ENCODE results near the gene MFSD6L.

The MFSD6L gene

GRCh38 chr17:8793649-8794048 lies 5.5 kb downstream of the MFSD6L start:
- no peak for DNase-seq (ENCODE audit: low read depth)

DNA sequence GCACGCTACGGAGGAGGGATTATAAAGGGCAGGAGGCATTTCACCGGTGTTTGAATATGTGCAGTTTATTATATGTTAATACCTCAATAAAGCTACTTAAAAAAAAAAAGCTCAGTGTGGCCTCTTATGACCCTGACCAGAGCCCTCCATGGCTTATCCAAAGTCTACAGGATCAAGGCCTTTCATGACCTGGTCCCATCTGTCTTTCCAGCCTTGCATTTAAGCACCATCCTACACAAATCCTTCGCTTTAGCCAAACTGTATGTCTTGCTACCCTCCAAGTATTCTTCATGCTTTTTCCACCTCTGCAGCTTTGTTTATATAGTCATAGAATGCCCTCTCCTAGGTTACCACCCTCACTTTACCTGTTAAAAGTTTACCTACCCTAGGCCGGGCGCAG lies 6.5 kb downstream of the MFSD6L start:
- no peak for DNase-seq (ENCODE audit: low read depth)

DNA sequence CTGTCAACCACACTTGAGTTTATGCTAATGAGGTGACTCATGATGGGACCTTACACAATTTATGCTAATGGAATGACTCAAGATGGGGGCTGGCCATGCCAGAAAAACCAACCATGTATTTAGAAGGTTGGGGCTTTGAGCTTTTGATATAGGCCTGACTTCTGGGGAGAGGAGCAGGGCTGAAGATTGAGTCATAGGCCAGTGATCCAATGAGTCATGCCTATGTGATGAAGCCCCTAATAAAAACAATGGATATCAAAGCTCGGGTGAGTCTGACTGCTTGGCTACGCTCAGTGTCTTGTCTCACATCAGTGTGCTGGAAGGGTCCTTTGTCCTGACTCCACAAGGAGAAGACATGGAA lies 7.3 kb downstream of the MFSD6L start:
- no peak for DNase-seq (ENCODE audit: low read depth)

- DNase-seq (ENCODE audit: low read depth) = no peak
These were observed 7.8 kb downstream of the MFSD6L start for GRCh38 chr17:8791248-8791909.

DNA sequence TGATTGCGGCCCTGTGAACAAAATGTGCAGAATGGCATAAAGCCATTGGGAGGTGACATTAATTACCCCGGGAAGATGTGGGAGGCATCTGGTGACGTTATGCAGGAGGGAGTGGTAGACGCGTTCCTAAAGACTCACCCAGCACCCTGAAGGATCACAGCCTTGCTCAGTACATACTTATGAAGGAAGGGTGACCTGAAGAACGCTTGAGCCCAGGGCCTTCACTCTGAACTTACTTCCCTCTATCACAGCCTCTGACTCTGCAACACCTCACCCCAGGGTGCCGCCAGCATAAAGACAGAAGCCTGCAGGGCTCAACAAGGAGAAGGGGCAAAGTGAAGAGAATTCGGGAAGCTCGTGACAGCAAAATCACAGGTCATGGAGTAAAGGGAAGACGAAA lies 9.4 kb downstream of the MFSD6L start:
- DNase-seq (ENCODE audit: low read depth) = no peak

DNA sequence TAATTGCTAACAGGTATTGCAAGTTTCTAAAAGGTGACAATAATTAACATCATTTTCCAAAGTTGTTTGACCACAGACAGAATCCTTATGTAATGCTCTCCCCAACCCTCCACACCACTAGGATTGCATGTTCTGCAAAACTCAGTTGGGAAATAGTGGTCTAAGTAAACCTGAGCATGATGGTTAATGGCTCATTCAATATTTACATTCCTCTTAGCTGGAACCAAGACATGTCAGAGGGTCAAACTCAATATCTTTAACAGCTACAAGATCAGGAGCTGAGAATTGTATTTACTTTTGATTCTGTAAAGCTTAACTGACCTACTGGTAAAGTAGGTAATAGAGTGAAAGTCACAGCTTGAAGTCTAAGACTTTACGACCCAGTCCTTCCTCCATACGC lies 10.2 kb downstream of the MFSD6L start:
- no peak for DNase-seq (ENCODE audit: low read depth)

- DNase-seq (ENCODE audit: low read depth) = peak; percentile 48
These were observed 13.4 kb downstream of the MFSD6L start for GRCh38 chr17:8785547-8786413.

DNA sequence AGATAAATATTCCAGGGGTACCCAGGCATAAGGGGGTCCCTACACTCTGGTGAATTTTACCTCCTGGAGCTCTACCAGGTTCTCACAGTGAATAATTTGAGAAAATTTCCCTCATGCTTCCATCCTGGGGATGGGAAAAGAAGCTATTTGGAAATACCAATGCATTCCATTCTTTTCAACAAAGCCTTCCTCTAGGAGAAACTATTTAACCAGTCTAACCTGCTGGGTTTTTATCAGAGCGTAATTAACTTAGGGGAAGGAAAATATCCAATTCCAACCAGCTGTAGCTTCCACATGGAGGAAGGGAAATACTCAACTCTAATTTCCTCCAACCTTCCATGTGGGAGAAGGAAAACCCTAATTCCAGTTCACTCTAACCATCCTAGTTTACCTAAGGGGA lies 17.0 kb downstream of the MFSD6L start:
- no peak for DNase-seq (ENCODE audit: low read depth)

- no peak for DNase-seq (ENCODE audit: low read depth)
These were observed 17.4 kb downstream of the MFSD6L start for GRCh38 chr17:8781776-8782175.

GRCh38 chr17:8776881-8777280 lies 22.3 kb downstream of the MFSD6L start:
- DNase-seq (ENCODE audit: low read depth) = no peak

DNA sequence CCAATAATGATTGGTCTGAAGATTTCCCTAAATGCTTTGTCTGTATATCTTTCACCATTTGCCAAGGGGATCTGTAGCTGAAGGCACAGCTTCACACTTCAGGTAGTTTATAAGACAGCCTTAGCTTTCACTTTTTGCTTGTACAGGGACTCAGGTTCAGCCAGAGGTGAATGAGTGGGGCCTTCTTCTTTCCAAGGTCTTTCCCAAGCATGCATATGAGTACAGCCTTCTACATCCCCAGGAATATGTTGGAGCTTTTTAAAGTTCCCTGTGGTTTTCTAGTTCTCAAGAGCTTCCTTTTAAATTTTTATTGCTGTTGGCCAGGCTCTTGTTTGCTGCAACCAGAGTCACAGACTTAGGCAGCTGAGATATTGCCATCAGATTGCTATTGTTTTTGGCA lies 22.9 kb downstream of the MFSD6L start:
- DNase-seq (ENCODE audit: low read depth) = no peak

GRCh38 chr17:8766731-8767130 lies 32.4 kb downstream of the MFSD6L start:
- no peak for DNase-seq (ENCODE audit: low read depth)

DNA sequence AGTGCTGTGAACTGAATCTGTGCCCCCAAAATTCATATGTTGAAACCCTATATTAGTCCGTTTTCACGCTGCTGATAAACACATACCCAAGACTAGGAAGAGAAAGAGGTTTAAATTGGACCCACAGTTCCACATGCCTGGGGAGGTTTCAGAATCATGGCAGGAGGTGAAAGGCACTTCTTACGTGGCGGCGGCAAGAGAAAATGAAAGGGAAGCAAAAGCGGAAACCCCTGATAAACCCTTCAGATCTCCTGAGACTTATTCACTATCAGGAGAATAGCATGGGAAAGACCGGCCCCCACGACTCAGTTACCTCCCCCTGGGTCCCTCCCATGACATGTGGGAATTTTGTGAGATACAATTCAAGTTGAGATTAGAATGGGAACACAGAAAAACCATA lies 37.2 kb downstream of the MFSD6L start:
- no peak for DNase-seq (ENCODE audit: low read depth)

DNA sequence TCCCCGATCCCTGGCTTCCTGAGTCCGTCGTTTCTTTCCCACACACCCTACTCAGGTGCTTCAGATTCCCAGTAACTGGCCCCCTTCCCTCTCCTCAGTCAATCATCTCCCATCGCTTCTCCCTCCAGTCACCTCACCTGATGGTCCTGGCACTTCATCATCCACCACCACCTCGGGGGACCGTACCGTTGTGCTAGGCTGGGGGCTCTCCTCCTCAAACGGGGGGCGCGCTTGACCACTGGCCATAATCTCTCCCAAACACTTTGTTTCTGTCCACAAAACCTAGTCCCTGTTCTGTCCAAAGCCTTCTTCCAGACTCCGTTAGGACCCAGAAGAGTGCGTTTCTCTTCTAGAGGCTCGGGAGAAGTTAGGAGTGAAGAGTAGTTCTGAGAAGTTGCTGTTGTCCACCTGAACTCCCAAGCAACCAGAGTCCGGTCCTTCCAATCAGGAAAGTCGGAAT lies 41.0 kb downstream of the MFSD6L start, which contains the start of gene SPDYE4:
TSS of gene SPDYE4 (minus strand) at position 410 of the 460 bp plus-strand sequence. CDS start at position 246, 164 bp downstream.
- no peak for DNase-seq (ENCODE audit: low read depth)

DNA sequence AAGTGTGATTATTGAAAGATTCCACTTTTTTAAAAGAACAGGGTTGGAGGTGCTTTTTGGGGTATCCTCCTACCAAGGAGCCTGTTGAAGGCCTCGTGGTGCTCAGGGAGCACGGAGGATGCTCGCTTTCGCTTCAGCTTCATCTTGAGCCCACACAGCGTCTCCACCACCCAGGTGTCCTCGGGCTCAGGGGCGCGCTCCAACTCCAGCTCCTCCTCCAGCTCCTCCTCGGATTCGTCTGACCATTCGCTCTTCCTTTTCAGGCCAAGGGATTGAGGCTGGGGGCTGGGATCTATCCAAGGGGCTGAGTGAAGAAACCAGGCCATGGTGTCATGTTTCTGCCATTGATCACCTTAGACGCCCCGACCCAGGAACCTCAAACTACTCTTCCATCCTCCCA lies 42.0 kb downstream of the MFSD6L start:
- DNase-seq (ENCODE audit: low read depth) = no peak

DNA sequence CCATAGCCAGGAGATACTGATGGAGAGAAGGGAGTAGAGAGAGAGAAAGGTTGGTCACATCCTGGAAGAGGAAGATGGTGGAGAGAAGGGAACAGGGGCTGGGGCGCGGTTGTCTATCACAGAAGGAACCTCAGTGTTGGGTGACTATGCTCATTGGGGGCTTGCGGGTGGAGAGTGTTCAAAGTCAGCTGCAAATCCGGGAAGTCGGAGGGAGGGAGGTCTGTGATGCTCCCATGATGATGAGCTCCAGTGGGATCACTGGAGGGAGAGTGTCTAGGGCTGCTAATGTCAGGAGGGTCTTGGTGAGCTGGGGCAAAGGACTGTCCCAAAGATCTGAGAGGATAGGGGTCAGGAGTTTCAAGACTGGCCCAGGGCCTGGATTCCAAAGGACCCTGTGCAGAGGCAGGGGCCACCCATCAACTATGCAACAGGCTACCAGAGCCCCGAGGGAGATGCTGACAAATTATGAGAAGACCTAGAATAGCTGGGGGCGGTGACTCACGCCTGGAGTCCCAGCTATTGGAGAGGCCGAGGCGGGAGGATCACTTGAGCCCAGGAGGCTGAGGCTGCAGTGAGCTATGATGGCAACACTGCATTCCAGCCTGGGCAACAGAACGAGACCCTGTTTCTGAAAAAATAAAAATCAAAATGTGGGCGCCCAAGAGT lies 43.4 kb downstream of the MFSD6L start:
- DNase-seq (ENCODE audit: low read depth) = no peak

DNA sequence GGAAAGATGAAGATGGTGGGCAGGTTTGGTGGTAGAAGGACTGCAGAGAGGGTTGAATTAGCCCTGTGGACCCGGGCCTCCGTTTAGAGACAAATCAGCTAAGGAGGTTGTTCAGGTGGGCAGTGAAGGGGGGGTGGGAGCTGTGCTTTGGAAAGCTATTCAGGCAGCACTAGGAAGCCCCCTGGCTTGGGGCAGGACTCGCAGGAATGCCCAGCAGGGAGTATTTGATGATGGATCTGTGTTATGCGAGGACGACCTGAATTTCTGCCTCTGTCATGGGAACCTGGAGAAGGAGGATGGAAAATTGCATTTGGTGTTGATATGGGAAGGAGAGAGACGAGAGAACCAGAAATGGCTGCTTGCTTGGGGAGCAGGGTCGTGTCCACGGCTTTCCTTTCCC lies 44.3 kb downstream of the MFSD6L start:
- no peak for DNase-seq (ENCODE audit: low read depth)

DNA sequence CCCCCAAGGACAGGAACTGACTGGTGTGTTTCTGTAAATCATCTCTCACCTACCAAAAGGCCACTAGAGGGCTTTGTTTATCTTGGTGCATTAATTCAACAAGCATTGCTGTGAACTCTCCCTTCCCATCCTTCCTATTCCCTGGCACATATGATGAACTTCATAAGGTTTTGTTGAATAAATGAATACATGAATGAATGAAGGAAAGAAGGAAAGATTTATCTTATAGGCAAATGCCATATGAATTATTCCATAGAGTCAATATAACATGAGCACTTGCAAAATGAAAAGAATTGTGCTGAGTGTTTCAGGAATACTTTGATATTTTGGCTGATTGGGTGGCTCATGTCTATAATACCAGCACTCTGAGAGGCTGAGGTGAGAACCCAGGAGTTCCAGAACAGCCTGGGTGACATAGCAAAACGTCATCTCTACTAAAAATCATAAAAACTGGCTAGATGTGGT lies 45.2 kb downstream of the MFSD6L start:
- no peak for DNase-seq (ENCODE audit: low read depth)

- no peak for DNase-seq (ENCODE audit: low read depth)
These were observed 45.8 kb downstream of the MFSD6L start for GRCh38 chr17:8753136-8753975.

DNA sequence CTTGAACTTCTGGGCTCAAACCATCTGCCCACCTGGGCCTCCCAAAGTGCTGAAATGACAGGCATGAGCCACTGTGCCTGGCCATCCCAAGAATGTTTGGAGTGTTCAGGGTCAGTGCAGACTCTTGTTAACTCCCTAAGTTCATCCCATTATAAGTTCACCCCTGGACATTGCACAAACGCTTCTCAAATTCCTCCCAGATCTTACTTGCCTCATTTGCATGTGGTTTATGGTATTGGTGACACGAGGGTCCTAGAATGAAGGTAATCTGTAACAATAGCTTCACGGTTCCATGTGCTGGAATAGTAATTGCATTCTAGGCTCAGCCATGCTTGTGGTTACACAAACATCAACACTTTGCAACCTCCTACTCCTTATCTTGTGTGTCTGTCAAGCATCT lies 49.5 kb downstream of the MFSD6L start:
- no peak for DNase-seq (ENCODE audit: low read depth)

- DNase-seq (ENCODE audit: low read depth) = no peak
These were observed 51.4 kb downstream of the MFSD6L start for GRCh38 chr17:8747742-8748141.
